HepG2 (cell line): ENCODE results near the gene CYB5R3. TPM values are rescaled to one million over a fixed set of nuclear protein-coding genes. Genes with fewer than 3 reads are reported as not detected.

Source experiments
- ARNTL ChIP-seq: sonication (generic); formaldehyde crosslinking; IDR thresholded peaks from 2 replicates; pipeline ENCODE4 v1.4.0; 2020; ENCODE audit warnings: mild to moderate bottlenecking, missing genetic modification reagents
- BRD4 ChIP-seq: sonication (generic); formaldehyde crosslinking; IDR thresholded peaks from 2 replicates; pipeline ENCODE4 v1.4.0; 2020; ENCODE audit warnings: missing genetic modification reagents
- FIP1L1 ChIP-seq: fragments of 200-400 bp; formaldehyde crosslinking; IDR thresholded peaks from 2 replicates; pipeline ENCODE4 v1.6.1; 2018; ENCODE audit warnings: low read depth, mild to moderate bottlenecking, low read length, moderate library complexity, borderline replicate concordance; ENCODE audit not compliant: insufficient read depth
- HDAC1 ChIP-seq: sonication (generic); formaldehyde crosslinking; IDR thresholded peaks from 2 replicates; pipeline ENCODE4 v1.5.1; 2020; ENCODE audit warnings: mild to moderate bottlenecking, missing genetic modification reagents
- MLLT10 ChIP-seq: sonication (generic); formaldehyde crosslinking; IDR thresholded peaks from 2 replicates; pipeline ENCODE4 v1.4.0; 2020; ENCODE audit warnings: missing genetic modification reagents
- NFRKB ChIP-seq: fragments of 450-650 bp; IDR thresholded peaks from 2 replicates; pipeline ENCODE4 v1.6.1; 2017
- POLR2AphosphoS2 ChIP-seq: IDR thresholded peaks from 2 replicates; pipeline ENCODE4 v1.6.1; 2011; ENCODE audit warnings: low read depth, low read length, improper control_type of control experiment
- USF2 ChIP-seq, 2 experiments: sonication (generic) in 1 of 2; formaldehyde crosslinking in 1 of 2; IDR thresholded peaks; 2 replicates each; pipeline versions ENCODE4 v1.5.1 to v1.6.1; 2011 to 2020; ENCODE audit warnings: borderline replicate concordance in 1 of 2, low read depth in 1 of 2, low read length in 1 of 2, mild to moderate bottlenecking in 1 of 2, missing genetic modification reagents in 1 of 2, moderate library complexity in 1 of 2
- YEATS4 ChIP-seq: sonication (generic); formaldehyde crosslinking; IDR thresholded peaks from 2 replicates; pipeline ENCODE4 v1.4.0; 2020; ENCODE audit warnings: missing genetic modification reagents, borderline replicate concordance
- ZFP90 ChIP-seq: sonication (generic); formaldehyde crosslinking; IDR thresholded peaks from 2 replicates; pipeline ENCODE4 v1.8.0; 2022; ENCODE audit warnings: missing genetic modification reagents, mild to moderate bottlenecking, inconsistent platforms, borderline replicate concordance
- ZFY ChIP-seq: sonication (generic); formaldehyde crosslinking; IDR thresholded peaks from 2 replicates; pipeline ENCODE4 v1.4.0; 2020; ENCODE audit warnings: missing genetic modification reagents
- ZNF121 ChIP-seq: sonication (generic); formaldehyde crosslinking; IDR thresholded peaks from 2 replicates; pipeline ENCODE4 v1.5.0; 2020; ENCODE audit warnings: mild to moderate bottlenecking, missing genetic modification reagents
- ZNF143 ChIP-seq: sonication (generic); formaldehyde crosslinking; IDR thresholded peaks from 2 replicates; pipeline ENCODE4 v1.4.0; 2020; ENCODE audit warnings: missing genetic modification reagents
- ZNF207 ChIP-seq: fragments of 450-650 bp; IDR thresholded peaks from 2 replicates; pipeline ENCODE4 v1.6.1; 2016; ENCODE audit warnings: antibody characterized with exemption, borderline replicate concordance
- ZNF263 ChIP-seq: sonication (generic); formaldehyde crosslinking; IDR thresholded peaks from 2 replicates; pipeline ENCODE4 v1.4.0; 2020; ENCODE audit warnings: missing genetic modification reagents
- ZNF33B ChIP-seq: sonication (generic); formaldehyde crosslinking; IDR thresholded peaks from 2 replicates; pipeline ENCODE4 v1.5.1; 2020; ENCODE audit warnings: mild to moderate bottlenecking, missing genetic modification reagents
- ZNF558 ChIP-seq: sonication (generic); formaldehyde crosslinking; IDR thresholded peaks from 2 replicates; pipeline ENCODE4 v1.9.0; 2022; ENCODE audit warnings: mild to moderate bottlenecking, missing genetic modification reagents, borderline replicate concordance
- ZNF609 ChIP-seq: sonication (generic); formaldehyde crosslinking; IDR thresholded peaks from 2 replicates; pipeline ENCODE4 v1.4.0; 2020; ENCODE audit warnings: mild to moderate bottlenecking, missing genetic modification reagents, borderline replicate concordance
- polyA plus RNA-seq, 8 experiments: library from polyadenylated mRNA; depleted of rRNA in 3 of 8; stranded (reverse) in 7 of 8; unstranded in 1 of 8; fragments of >200 nt; fragmentation: Illumina TruSeq in 4 of 8; extraction: Trizol in 4 of 8; gene quantifications; 2 replicates each; pipeline versions ENCODE4 v1.2.1 to v1.2.3, GENCODE V29; 2011 to 2016; ENCODE audit warnings: low read depth in 4 of 8, missing spikeins in 1 of 8, mixed read lengths in 1 of 8; ENCODE audit not compliant: insufficient read depth in 1 of 8
- total RNA-seq, 5 experiments: library from RNA; depleted of rRNA; stranded (reverse); fragments of >200 nt; fragmentation: Illumina TruSeq; extraction: Trizol; gene quantifications; 2 replicates each; pipeline ENCODE4 v1.2.3, GENCODE V29; 2016; ENCODE audit warnings: low read depth in 1 of 5
- TF ChIP-seq, protein P1 (sequence below): fragments of 450-650 bp; IDR thresholded peaks from 2 replicates; pipeline ENCODE4 v1.6.1; 2017
- TF ChIP-seq, protein P2 (sequence below): sonication (generic); formaldehyde crosslinking; IDR thresholded peaks from 2 replicates; pipeline ENCODE4 v1.4.0; 2020; ENCODE audit warnings: mild to moderate bottlenecking, missing genetic modification reagents

CYB5R3 gene
- total and polyA plus RNA-seq, 2 of the 13 experiments (the other 11 are each of a cell fraction or from before 2014, with no cell fraction given): 32.4 to 305 TPM

GRCh38 chr22:42646569-42647525 lies 2.3 kb downstream of the CYB5R3 start (continued):
- TF ChIP-seq USF2 (IDR thresholded peaks at IDR 0.05; ENCODE audit: low read depth, low read length): no peak
- no peak for TF ChIP-seq USF2 (CRISPR knock-in tag; IDR thresholded peaks at IDR 0.05; ENCODE audit: borderline replicate concordance)
- TF ChIP-seq ZFP90 (CRISPR knock-in tag): 0 out of 2 replicates have a peak, but pooled peaks have one; percentile 47
- peak; percentile 89 for TF ChIP-seq ZNF263 (CRISPR knock-in tag)
- no peak for TF ChIP-seq ZNF207
- TF ChIP-seq ARNTL: no peak
- TF ChIP-seq, protein P1, sequence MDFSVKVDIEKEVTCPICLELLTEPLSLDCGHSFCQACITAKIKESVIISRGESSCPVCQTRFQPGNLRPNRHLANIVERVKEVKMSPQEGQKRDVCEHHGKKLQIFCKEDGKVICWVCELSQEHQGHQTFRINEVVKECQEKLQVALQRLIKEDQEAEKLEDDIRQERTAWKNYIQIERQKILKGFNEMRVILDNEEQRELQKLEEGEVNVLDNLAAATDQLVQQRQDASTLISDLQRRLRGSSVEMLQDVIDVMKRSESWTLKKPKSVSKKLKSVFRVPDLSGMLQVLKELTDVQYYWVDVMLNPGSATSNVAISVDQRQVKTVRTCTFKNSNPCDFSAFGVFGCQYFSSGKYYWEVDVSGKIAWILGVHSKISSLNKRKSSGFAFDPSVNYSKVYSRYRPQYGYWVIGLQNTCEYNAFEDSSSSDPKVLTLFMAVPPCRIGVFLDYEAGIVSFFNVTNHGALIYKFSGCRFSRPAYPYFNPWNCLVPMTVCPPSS: no peak
- TF ChIP-seq, protein P2, sequence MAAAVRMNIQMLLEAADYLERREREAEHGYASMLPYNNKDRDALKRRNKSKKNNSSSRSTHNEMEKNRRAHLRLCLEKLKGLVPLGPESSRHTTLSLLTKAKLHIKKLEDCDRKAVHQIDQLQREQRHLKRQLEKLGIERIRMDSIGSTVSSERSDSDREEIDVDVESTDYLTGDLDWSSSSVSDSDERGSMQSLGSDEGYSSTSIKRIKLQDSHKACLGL: no peak
- TF ChIP-seq MLLT10: no peak
- TF ChIP-seq BRD4 (CRISPR knock-in tag): no peak
- TF ChIP-seq ZNF33B: no peak
- TF ChIP-seq YEATS4 (CRISPR knock-in tag): no peak
- TF ChIP-seq ZNF609 (CRISPR knock-in tag): no peak
- no peak for TF ChIP-seq ZNF143 (CRISPR knock-in tag)
- no peak for TF ChIP-seq POLR2AphosphoS2
- no peak for TF ChIP-seq ZNF558 (CRISPR knock-in tag)
- TF ChIP-seq ZFY: peak; percentile 41
- no peak for TF ChIP-seq FIP1L1
- TF ChIP-seq ZNF121 (CRISPR knock-in tag): no peak
- no peak for TF ChIP-seq NFRKB
- TF ChIP-seq HDAC1 (CRISPR knock-in tag): no peak
